Natural killer cell (primary cell): Measurements from ENCODE around the gene PHLDB1. TPM values are rescaled to one million over a fixed set of nuclear protein-coding genes. Genes with fewer than 3 reads are reported as not detected.

ENCODE experiments used
- ATAC-seq, 3 donors: fragments of 150-1000 bp in 2 of 3; fragments of 200-7000 bp in 1 of 3; cut with Tn5 transposase; 1 replicate in 1 of 3; 2 replicates in 2 of 3; pipeline ENCODE4 v1.10.0; 2021; ENCODE audit warnings: mild to moderate bottlenecking in 2 of 3, moderate library complexity in 2 of 3
- DNase-seq, 2 donors: peaks; one replicate each; pipeline versions ENCODE4 v3.0.0 to v3.0.0-alpha.2; 2013 to 2021; ENCODE audit warnings: mixed read lengths in 1 of 2
- H3K27ac ChIP-seq: one replicate; pipeline ENCODE4 v1.5.1; 2013; ENCODE audit warnings: mild to moderate bottlenecking, low read length
- H3K27me3 ChIP-seq: one replicate; pipeline ENCODE4 v1.6.1; 2013; ENCODE audit warnings: low read length; ENCODE audit not compliant: control insufficient read depth, insufficient read depth
- H3K36me3 ChIP-seq: one replicate; pipeline ENCODE4 v1.6.1; 2013; ENCODE audit warnings: low read length; ENCODE audit not compliant: control insufficient read depth, insufficient read depth
- H3K4me1 ChIP-seq: one replicate; pipeline ENCODE4 v1.6.1; 2013; ENCODE audit warnings: low read length; ENCODE audit not compliant: control insufficient read depth, insufficient read depth
- H3K4me3 ChIP-seq: one replicate; pipeline ENCODE4 v1.5.1; 2013; ENCODE audit warnings: low read length
- H3K9me3 ChIP-seq: one replicate; pipeline ENCODE4 v1.6.1; 2013; ENCODE audit warnings: low read length; ENCODE audit not compliant: control insufficient read depth, insufficient read depth
- H3K27ac Mint-ChIP-seq, 2 donors: one replicate each; pipeline ENCODE4 v1.8.0; 2022; ENCODE audit warnings: mild to moderate bottlenecking in 2 of 2, mixed read lengths in 2 of 2, moderate library complexity in 1 of 2
- H3K27me3 Mint-ChIP-seq, 2 donors: one replicate each; pipeline ENCODE4 v1.8.0; 2022; ENCODE audit warnings: low read depth in 2 of 2, mixed read lengths in 2 of 2
- H3K36me3 Mint-ChIP-seq: one replicate; pipeline ENCODE4 v1.8.0; 2022; ENCODE audit warnings: mixed read lengths
- H3K4me1 Mint-ChIP-seq, 2 donors: one replicate each; pipeline ENCODE4 v1.8.0; 2022; ENCODE audit warnings: mixed read lengths in 2 of 2
- H3K4me3 Mint-ChIP-seq: one replicate; pipeline ENCODE4 v1.8.0; 2022; ENCODE audit warnings: mild to moderate bottlenecking, moderate library complexity, mixed read lengths
- H3K9me3 Mint-ChIP-seq, 2 donors: one replicate each; pipeline ENCODE4 v1.8.0; 2022; ENCODE audit warnings: mixed read lengths in 2 of 2
- CTCF ChIP-seq: fragments of 200-600 bp; IDR thresholded peaks from one replicate; pipeline ENCODE4 v1.8.0; 2022; ENCODE audit warnings: antibody characterized with exemption
- WGBS: methylation state at CpG from one replicate; pipeline ENCODE4 v1.1.7; 2013; ENCODE audit warnings: missing lambda C conversion rate; ENCODE audit not compliant: insufficient coverage; 5-methylcytosine and 5-hydroxymethylcytosine counted together
- intact Hi-C: fragments of 100-400 bp; cut with micrococcal nuclease; formaldehyde crosslinking; loops from one replicate; pipeline ENCODE4 v1.14.2; 2022
- total RNA-seq, 4 donors: library from RNA; stranded (reverse); fragments of 120-200 nt in 1 of 4; gene quantifications; one replicate each; pipeline versions ENCODE4 v1.2.3 to v1.2.4, GENCODE V29; 2013 to 2022

Gene PHLDB1
- total RNA-seq, 3 donors from 2014 or later (not counting 1 experiment from before 2014, with no cell fraction given): 0.75 to 1.1 (median 0.95) TPM

- 91% methylated on average over 7 of the region's 7 CpGs for WGBS
- no peak overlapping the region for H3K4me3 Mint-ChIP-seq
- ATAC-seq (no peak), DNase-seq (no peak)
- H3K4me3 ChIP-seq: no peak overlapping the region
- H3K36me3 Mint-ChIP-seq: no peaks in the 10 kb centered on the region
- intact Hi-C loops: no loop called here
- H3K27me3 ChIP-seq: peaks cover 6% of the 10 kb centered on the region
- no peak overlapping the region for H3K27ac ChIP-seq
- no peaks in the 10 kb centered on the region for H3K9me3 ChIP-seq
- H3K4me1 ChIP-seq: peaks cover 17% of the 10 kb centered on the region
- H3K4me1 Mint-ChIP-seq: peaks cover 12 to 16% of the 10 kb centered on the region in 2 donors
- no peaks in the 10 kb centered on the region for H3K36me3 ChIP-seq
- no peak for TF ChIP-seq CTCF
- no peaks in the 10 kb centered on the region for H3K9me3 Mint-ChIP-seq
- peaks cover under 1 to 21% of the 10 kb centered on the region in 2 donors for H3K27me3 Mint-ChIP-seq
- H3K27ac Mint-ChIP-seq: no peak overlapping the region
These were observed 7.1 kb downstream of the PHLDB1 start for GRCh38 chr11:118614511-118614910.

GRCh38 chr11:118615282-118615975 lies 8.0 kb downstream of the PHLDB1 start:
- 73% methylated on average over 6 of the region's 6 CpGs for WGBS
- intact Hi-C loops: no loop called here
- no peaks in the 10 kb centered on the region for H3K9me3 Mint-ChIP-seq

GRCh38 chr11:118615976-118616371 lies 8.6 kb downstream of the PHLDB1 start:
- H3K36me3 Mint-ChIP-seq: no peaks in the 10 kb centered on the region
- Histone ChIP-seq H3K36me3 (no peaks in the 10 kb centered on the region), H3K4me3 (no peak overlapping the region), H3K4me1 (peaks cover 14% of the 10 kb centered on the region), H3K27me3 (peaks cover 5% of the 10 kb centered on the region), H3K9me3 (no peaks in the 10 kb centered on the region), H3K27ac (no peak overlapping the region)
- H3K4me1 Mint-ChIP-seq: peaks cover 11 to 12% of the 10 kb centered on the region in 2 donors
- intact Hi-C loops: no loop called here
- H3K27me3 Mint-ChIP-seq: peaks cover 0 to 19% of the 10 kb centered on the region in 2 donors
- WGBS: 96% methylated on average over 5 of the region's 5 CpGs
- ATAC-seq: no peak
- DNase-seq: no peak
- no peak overlapping the region for H3K27ac Mint-ChIP-seq
- no peak overlapping the region for H3K4me3 Mint-ChIP-seq
- H3K9me3 Mint-ChIP-seq: no peaks in the 10 kb centered on the region
- no peak for TF ChIP-seq CTCF

More at GRCh38 chr11:118615282-118615975, 8.0 kb downstream of the PHLDB1 start:
- peaks cover 2% of the 10 kb centered on the region for H3K27me3 ChIP-seq
- H3K9me3 ChIP-seq: no peaks in the 10 kb centered on the region
- peaks cover 13% of the 10 kb centered on the region for H3K4me1 ChIP-seq
- Mint-ChIP-seq H3K36me3 (no peaks in the 10 kb centered on the region), H3K4me1 (peaks cover 6 to 8% of the 10 kb centered on the region in 2 donors), H3K27me3 (peaks cover 0 to 17% of the 10 kb centered on the region in 2 donors), H3K4me3 (no peak overlapping the region), H3K27ac (no peak overlapping the region)
- H3K27ac ChIP-seq: no peak overlapping the region
- H3K36me3 ChIP-seq: no peaks in the 10 kb centered on the region
- no peak for TF ChIP-seq CTCF
- ATAC-seq (no peak), DNase-seq (no peak)
- H3K4me3 ChIP-seq: no peak overlapping the region
